Stimulated activated CD4-positive, alpha-beta T cell treated with anti-CD3 and anti-CD28 coated beads, Interleukin-2, amount 100 ng/mL, for 4 hours (primary cell): Measurements from ENCODE around the gene ASXL3.

Source experiments
- DNase-seq: peaks from one replicate; pipeline ENCODE4 v3.0.0-alpha.2; 2020; ENCODE audit warnings: low read depth

ASXL3 gene

GRCh38 chr18:33664241-33664874 is 86.3 kb downstream of the ASXL3 start:
- DNase-seq, result no peak

GRCh38 chr18:33665187-33665586 is 87.2 kb downstream of the ASXL3 start:
- DNase-seq, result no peak

DNA sequence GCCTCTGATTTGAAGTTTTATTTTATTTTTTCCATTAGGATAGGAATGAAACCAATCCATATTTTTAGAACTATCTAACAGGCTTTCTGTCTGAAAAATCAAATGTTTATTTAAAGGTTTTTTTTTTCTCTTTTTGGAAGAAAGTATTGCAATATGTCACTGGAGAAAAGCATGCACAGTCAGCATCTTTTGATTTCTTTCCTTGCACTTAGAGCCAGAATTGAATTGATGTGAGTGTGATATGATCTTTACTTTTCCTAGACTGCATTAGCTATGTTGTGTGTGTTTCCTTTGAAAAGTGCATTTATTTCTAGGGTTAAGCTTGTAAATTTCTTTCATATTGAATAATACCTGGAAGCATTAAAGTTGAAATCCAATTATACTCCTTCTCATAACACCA is 87.6 kb downstream of the ASXL3 start:
- no peak for DNase-seq

- DNase-seq, result no peak
Observed at GRCh38 chr18:33666915-33667314, 88.9 kb downstream of the ASXL3 start.

DNA sequence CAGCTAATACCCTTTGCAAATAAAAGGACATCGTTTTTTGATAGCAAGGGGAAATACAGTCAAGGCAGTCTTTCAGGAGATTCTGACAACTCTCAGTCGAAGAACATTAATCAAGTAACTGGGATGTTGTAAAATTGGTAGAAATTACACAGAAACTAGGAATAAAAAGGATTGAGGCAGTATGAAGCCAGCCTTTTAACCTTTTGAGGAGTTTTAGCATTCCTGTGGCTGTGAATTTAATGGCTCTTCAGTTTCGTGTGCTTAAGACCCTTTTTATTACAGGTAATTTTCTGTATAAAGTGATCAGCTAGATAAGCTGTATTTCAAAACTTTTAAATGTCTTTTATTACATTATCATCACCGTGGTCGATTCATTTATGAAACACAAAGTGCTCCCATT is 91.6 kb downstream of the ASXL3 start:
- no peak for DNase-seq

- no peak for DNase-seq
Observed at GRCh38 chr18:33670029-33670428, 92.0 kb downstream of the ASXL3 start.

- no peak for DNase-seq
Observed at GRCh38 chr18:33673689-33674088, 95.7 kb downstream of the ASXL3 start.

DNA sequence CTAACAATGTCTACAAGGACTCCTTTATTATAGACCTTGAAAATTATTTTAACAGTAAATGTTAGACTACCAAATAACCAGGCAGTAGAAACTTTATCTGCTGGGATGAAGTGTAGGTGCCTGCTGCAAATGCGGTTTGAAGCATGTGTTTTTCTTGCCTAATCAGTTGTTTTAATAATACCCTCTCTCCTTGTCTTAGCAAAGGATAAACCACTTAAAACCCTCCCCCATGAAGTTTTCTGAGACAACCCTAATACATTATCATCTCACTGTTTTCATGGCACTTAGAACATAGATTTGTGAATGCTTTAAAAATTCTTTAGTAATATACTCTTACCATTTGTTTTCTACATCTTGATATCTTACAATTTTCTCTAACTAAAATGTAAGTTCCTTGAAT is 98.6 kb downstream of the ASXL3 start:
- no peak for DNase-seq

- no peak for DNase-seq
Observed at GRCh38 chr18:33677891-33678290, 99.9 kb downstream of the ASXL3 start.

DNA sequence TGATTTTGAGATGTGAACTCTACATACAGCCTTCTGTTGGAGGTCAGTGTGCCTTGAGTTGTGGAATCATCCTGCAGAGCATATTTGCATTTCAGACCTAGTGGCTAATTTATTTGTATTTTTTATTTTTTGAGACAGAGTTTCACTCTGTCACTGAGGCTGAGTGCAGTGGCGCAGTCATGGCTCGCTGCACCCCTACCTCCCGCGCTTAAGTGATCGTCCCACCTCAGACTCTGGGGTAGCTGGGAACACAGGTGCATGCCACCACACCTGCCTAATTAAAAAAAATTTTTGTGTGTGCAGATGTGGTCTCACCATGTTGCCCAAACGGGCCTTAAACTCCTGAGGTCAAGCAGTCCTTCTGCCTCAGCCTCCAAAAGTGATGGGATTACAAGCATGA is 104.4 kb downstream of the ASXL3 start:
- no peak for DNase-seq

- no peak for DNase-seq
Observed at GRCh38 chr18:33694593-33694992, 116.6 kb downstream of the ASXL3 start.

GRCh38 chr18:33696332-33697162 is 118.5 kb downstream of the ASXL3 start:
- DNase-seq, result no peak

GRCh38 chr18:33697498-33697897 is 119.5 kb downstream of the ASXL3 start:
- no peak for DNase-seq

DNA sequence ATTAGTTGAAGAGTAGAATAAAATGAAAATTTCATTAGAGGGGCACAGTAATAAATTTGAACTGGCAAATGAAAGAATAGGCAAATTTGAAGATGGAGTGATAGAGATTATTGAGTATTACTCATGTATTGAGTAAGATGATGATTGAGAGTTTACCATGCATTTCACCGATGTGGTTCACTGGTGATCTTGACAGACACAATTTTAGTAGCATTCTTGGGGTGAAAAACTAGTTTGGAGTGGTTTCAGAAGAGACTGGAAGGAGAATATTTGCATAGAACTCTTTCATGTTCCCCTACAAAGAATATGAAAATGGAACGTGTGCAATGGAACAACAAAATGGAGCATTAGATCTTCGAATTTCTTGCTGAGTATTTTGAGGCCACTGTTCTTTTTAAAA is 121.4 kb downstream of the ASXL3 start:
- DNase-seq, result no peak

GRCh38 chr18:33700513-33700976 is 122.5 kb downstream of the ASXL3 start:
- DNase-seq, result no peak

DNA sequence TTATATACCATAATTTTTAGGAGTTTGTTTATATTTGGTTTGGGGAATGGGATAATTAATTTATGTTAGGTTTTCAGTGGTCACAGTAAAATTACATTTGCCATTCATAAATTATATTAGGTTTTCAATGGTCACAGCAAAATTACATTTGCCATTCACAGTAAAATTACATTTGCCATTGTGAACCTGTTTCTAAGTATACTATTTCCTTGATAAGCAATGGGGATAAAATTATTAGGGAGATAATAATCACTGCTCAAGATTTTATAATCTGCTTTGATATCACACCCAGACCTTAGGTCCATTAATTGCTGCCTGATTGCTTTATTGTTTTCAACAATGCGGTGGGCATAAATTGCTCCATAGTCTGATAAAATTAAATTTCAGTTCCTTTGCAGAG is 124.6 kb downstream of the ASXL3 start:
- no peak for DNase-seq

DNA sequence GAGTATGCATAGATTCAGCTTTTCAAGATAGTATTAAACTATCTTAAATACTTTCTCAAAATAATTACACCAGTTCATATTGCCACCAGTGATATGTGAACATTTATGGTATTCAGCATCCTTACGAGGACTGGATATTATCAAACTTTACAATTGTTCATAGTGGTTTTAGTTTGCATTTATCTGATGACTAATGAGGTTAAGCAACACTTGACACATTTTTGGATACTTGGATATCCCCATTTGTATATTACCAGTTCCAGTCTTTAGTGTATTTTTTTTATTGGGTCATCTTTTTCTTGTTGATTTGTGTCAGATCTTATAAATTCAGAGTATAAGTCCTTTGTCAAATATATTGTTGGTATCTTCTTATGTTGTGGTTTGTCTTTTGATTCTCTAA is 128.4 kb downstream of the ASXL3 start:
- no peak for DNase-seq

DNA sequence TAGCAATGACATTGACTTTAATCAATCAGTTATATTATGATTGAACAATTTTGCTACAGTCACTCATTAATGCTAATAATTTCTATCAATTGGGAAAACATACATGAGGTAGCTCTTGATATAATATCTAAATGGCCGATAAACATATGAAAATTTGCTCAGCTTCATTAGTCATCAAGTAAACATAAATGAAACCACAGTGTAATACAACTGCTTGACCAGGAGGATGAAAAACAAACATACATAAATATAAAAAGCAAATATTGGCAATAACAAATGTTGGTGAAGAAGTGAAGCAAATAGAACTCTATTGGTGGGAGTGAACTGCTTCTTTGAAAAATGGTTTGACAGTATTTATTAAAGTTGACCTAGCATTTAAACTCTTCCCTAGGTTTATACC is 130.9 kb downstream of the ASXL3 start:
- DNase-seq, result no peak

- no peak for DNase-seq
Observed at GRCh38 chr18:33710269-33710668, 132.2 kb downstream of the ASXL3 start.

DNA sequence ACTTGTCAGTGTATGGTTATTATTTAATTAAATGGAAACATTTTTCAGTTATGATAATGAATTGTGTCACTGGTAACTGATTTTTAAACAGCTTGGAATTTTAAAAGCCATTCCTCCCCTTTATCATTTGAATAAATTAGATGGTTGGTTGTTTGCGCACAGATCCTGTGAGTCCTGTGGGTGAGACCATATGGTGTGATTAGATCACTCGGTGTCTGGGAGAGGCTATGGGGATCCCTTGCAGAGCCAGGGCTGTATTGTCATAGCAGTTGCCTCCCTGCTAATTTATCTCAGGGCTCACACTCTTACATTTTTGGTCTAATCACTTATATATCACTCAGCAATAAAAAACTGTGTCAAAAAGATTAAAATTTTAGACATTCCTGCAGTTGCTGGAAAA is 133.5 kb downstream of the ASXL3 start:
- DNase-seq, result no peak

DNA sequence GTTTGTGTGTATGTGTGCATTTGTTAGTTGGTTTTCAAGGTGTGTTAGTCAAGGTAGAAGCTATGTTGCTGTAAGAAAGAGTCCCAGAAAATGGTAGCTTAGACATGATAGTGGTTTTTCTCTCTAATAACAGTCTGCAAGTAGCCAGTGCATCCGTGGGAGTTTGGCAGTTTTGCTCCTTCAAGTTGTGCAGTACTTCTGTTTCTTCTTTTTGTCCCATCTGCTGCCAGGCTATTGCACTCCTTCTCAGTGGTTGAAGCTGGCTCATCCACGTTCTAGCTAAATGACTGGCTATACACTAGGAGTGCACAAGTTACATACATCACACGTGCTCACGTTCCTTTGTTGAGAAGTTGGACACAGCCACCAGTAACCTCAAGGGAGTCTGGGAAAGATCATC is 134.7 kb downstream of the ASXL3 start:
- DNase-seq, result no peak

- no peak for DNase-seq
Observed at GRCh38 chr18:33716061-33716683, 138.2 kb downstream of the ASXL3 start.

- DNase-seq, result no peak
Observed at GRCh38 chr18:33717339-33717738, 139.3 kb downstream of the ASXL3 start.
